WI38 (cell line): Measurements from ENCODE around the gene SEZ6.

Source experiments
- H3K4me3 ChIP-seq: 2 replicates; pipeline ENCODE4 v1.5.1; 2011; ENCODE audit warnings: low read depth, mild to moderate bottlenecking, control low read depth, low read length
- CTCF ChIP-seq: IDR thresholded peaks from 2 replicates; pipeline ENCODE4 v1.5.1; 2012; ENCODE audit warnings: low read depth, mild to moderate bottlenecking, control low read depth, low read length

Gene SEZ6

GRCh38 chr17:29010129-29010528 lies 4.3 kb upstream of the SEZ6 start:
- no peak overlapping the region for H3K4me3 ChIP-seq

GRCh38 chr17:29008591-29008990 lies 2.8 kb upstream of the SEZ6 start:
- no peak for TF ChIP-seq CTCF
- H3K4me3 ChIP-seq, result no peak overlapping the region

More at GRCh38 chr17:29010129-29010528, 4.3 kb upstream of the SEZ6 start:
- TF ChIP-seq CTCF, result no peak

GRCh38 chr17:29007860-29008455 lies 2.1 kb upstream of the SEZ6 start:
- H3K4me3 ChIP-seq, result no peak overlapping the region
- TF ChIP-seq CTCF, result no peak

GRCh38 chr17:29007456-29007855 lies 1.6 kb upstream of the SEZ6 start:
- no peak overlapping the region for H3K4me3 ChIP-seq
- no peak for TF ChIP-seq CTCF

- H3K4me3 ChIP-seq, result no peak overlapping the region
- no peak for TF ChIP-seq CTCF
Measured at GRCh38 chr17:29004081-29004692, 1.6 kb downstream of the SEZ6 start.

GRCh38 chr17:29003289-29003688 lies 2.5 kb downstream of the SEZ6 start:
- no peak for TF ChIP-seq CTCF
- H3K4me3 ChIP-seq, result no peak overlapping the region

GRCh38 chr17:29002811-29003210 lies 3.0 kb downstream of the SEZ6 start:
- no peak overlapping the region for H3K4me3 ChIP-seq
- TF ChIP-seq CTCF, result no peak
